ENCODE data around the gene MCU. TPM values are rescaled to one million over a fixed set of nuclear protein-coding genes. Genes with fewer than 3 reads are reported as not detected.
"Not testable (repeated sequence)": the region's sequence is repeated elsewhere in the genome, so short reads cannot be mapped to it uniquely, and the experiment has no call there.

MCU gene
- total and polyA plus RNA-seq, 2 of the 8 experiments (the other 6 are each of a cell fraction or from before 2014, with no cell fraction given): 51.6 to 62.2 TPM

DNA sequence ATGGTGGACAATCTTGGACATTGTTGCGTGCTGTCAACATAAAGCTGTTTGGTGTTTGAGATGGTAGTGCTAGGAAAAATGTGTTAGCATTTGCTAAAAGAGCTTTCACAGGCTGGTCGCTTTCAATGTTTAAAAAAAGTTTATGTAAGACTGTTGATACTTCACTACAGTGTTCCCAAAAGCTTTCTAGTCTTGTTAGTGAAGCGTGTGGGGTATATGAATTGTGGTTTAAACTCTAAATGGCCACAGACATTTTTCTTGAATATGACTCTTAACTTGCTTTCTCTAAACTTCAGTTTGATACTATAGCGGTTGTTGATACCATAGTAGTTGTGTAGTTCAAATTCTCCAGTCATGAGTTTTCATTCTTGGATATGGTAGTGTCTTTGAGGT is 44.9 kb downstream of the MCU start (continued):
- TF ChIP-seq, protein P1, sequence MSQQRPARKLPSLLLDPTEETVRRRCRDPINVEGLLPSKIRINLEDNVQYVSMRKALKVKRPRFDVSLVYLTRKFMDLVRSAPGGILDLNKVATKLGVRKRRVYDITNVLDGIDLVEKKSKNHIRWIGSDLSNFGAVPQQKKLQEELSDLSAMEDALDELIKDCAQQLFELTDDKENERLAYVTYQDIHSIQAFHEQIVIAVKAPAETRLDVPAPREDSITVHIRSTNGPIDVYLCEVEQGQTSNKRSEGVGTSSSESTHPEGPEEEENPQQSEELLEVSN (IDR thresholded peaks at IDR 0.05): no peak
- TF ChIP-seq SRF (IDR thresholded peaks at IDR 0.05; ENCODE audit: low read depth, low read length) (no peak), TAF7 (optimal IDR thresholded peaks at IDR 0.05; ENCODE audit: borderline replicate concordance, low read depth, low read length) (no peak), SP4 (IDR thresholded peaks at IDR 0.05; ENCODE audit: low read length) (no peak), BACH1 (IDR thresholded peaks at IDR 0.05; ENCODE audit: low read length) (no peak), RBBP5 (IDR thresholded peaks at IDR 0.05; ENCODE audit: borderline replicate concordance, low read depth, low read length) (no peak)
- TF ChIP-seq, protein P2, sequence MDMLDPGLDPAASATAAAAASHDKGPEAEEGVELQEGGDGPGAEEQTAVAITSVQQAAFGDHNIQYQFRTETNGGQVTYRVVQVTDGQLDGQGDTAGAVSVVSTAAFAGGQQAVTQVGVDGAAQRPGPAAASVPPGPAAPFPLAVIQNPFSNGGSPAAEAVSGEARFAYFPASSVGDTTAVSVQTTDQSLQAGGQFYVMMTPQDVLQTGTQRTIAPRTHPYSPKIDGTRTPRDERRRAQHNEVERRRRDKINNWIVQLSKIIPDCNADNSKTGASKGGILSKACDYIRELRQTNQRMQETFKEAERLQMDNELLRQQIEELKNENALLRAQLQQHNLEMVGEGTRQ (IDR thresholded peaks at IDR 0.05; ENCODE audit: low read length): no peak

DNA sequence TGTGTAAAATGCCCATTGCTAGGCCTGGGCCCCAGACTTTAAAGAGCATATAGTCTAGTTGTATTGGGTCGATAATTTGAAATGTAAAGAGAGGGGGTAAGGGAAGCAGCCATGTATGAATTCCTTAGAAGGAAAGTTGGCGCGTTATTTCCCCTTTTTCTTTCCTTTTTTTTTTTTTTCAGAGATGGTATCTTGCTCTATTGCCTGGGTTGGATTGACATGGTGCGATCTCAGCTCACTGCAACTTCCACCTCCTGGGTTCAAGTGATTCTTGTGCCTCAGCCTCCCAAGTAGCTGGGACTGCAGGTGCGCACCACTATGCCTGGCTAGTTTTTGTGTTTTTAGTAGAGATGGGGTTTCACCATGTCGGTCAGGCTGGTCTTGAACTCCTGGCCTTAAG is 45.4 kb downstream of the MCU start:
- H4K91ac ChIP-seq (replicated peaks; ENCODE audit: insufficient read length, low read length); H3K79me1 ChIP-seq (ENCODE audit: low read depth, low read length); H3K23ac ChIP-seq (ENCODE audit: insufficient read length); H2BK12ac ChIP-seq (ENCODE audit: low read depth, low read length); FAIRE-seq; H3K36me3 ChIP-seq (ENCODE audit: control insufficient read depth in 2 of 4, insufficient read depth in 4 of 4, low read length in 3 of 4); H3K56ac ChIP-seq (replicated peaks; ENCODE audit: insufficient read length, low read depth, low read length); H3K23me2 ChIP-seq (ENCODE audit: low read depth, low read length); H3K18ac ChIP-seq (ENCODE audit: extremely low read depth, low read length); H4K8ac ChIP-seq (ENCODE audit: extremely low read depth, insufficient read depth, low read length); H2BK20ac ChIP-seq (ENCODE audit: low read length); H3K14ac ChIP-seq (ENCODE audit: insufficient read length); POLR2A ChIA-PET (ENCODE audit: partially characterized antibody); H3K9me3 ChIP-seq (ENCODE audit: insufficient read depth in 2 of 2, low read depth in 1 of 2, low read length in 1 of 2); H3K9ac ChIP-seq (replicated peaks in 1 of 4; ENCODE audit: extremely low read depth in 1 of 4, low read depth in 3 of 4, low read length in 3 of 4); H4K20me1 ChIP-seq (replicated peaks in 1 of 2; ENCODE audit: control insufficient read depth in 1 of 2, insufficient read depth in 2 of 2, low read length in 2 of 2); H3K27me3 ChIP-seq (replicated peaks in 1 of 4; ENCODE audit: control insufficient read depth in 3 of 4, extremely low read depth in 1 of 4, insufficient read depth in 3 of 4, low read length in 3 of 4); DNase-seq (ENCODE audit: low read depth in 1 of 2, low spot score in 2 of 2); H3K27ac ChIP-seq (ENCODE audit: low read depth, low read length); H3K4me2 ChIP-seq (ENCODE audit: insufficient read depth in 1 of 2, low read depth in 2 of 2, low read length in 2 of 2); H3K4me1 ChIP-seq (replicated peaks in 1 of 4; ENCODE audit: control insufficient read depth in 3 of 4, insufficient read depth in 4 of 4, low read length in 3 of 4); H2AFZ ChIP-seq (ENCODE audit: low read length); H4K5ac ChIP-seq (ENCODE audit: insufficient read length, low read depth, low read length); H2BK15ac ChIP-seq (ENCODE audit: low read length); H2BK5ac ChIP-seq (ENCODE audit: low read depth, low read length); H3K4me3 ChIP-seq (ENCODE audit: extremely low read depth in 1 of 4, insufficient read depth in 2 of 4, low read depth in 3 of 4, low read length in 4 of 4); H2AK5ac ChIP-seq (ENCODE audit: low read depth, low read length); H2BK120ac ChIP-seq (replicated peaks; ENCODE audit: low read depth, low read length); H3K4ac ChIP-seq (replicated peaks; ENCODE audit: insufficient read length, low read depth, low read length): not testable (repeated sequence)
- peaks cover 0 to 89% of the 10 kb centered on the region in 2 experiments; a peak in 3 of 4 replicates for H3K79me2 ChIP-seq (ENCODE audit: control insufficient read depth in 1 of 2, insufficient read depth in 2 of 2, low read length in 2 of 2)
- 92% methylated on average over 6 of the region's 6 CpGs; no CpG with 5 or more reads in 1 of the 2 experiments for WGBS, 2 experiments (ENCODE audit: extremely low coverage in 1 of 2, insufficient coverage in 1 of 2, insufficient read length in 1 of 2, insufficient replicate concordance in 2 of 2, low coverage in 1 of 2, low lambda C conversion rate in 2 of 2, missing lambda C conversion rate in 1 of 2)
- CTCF ChIA-PET (ENCODE audit: partially characterized antibody): interaction anchor here (0.6 to 1.2 kb wide), 2 partner anchors 88 to 102 kb away, joined by 3 read pairs; no protein-coding TSS in a partner anchor
